Measurements from ENCODE around the gene ATAT1. TPM values are rescaled to one million over a fixed set of nuclear protein-coding genes. Genes with fewer than 3 reads are reported as not detected.
A peak's percentile ranks its signal among the peaks of the same experiment; 100 is the strongest.

ATAT1 gene
- total RNA-seq, 4 donors from 2014 or later, result 4.7 to 24.0 (median 7.9) TPM

DNA sequence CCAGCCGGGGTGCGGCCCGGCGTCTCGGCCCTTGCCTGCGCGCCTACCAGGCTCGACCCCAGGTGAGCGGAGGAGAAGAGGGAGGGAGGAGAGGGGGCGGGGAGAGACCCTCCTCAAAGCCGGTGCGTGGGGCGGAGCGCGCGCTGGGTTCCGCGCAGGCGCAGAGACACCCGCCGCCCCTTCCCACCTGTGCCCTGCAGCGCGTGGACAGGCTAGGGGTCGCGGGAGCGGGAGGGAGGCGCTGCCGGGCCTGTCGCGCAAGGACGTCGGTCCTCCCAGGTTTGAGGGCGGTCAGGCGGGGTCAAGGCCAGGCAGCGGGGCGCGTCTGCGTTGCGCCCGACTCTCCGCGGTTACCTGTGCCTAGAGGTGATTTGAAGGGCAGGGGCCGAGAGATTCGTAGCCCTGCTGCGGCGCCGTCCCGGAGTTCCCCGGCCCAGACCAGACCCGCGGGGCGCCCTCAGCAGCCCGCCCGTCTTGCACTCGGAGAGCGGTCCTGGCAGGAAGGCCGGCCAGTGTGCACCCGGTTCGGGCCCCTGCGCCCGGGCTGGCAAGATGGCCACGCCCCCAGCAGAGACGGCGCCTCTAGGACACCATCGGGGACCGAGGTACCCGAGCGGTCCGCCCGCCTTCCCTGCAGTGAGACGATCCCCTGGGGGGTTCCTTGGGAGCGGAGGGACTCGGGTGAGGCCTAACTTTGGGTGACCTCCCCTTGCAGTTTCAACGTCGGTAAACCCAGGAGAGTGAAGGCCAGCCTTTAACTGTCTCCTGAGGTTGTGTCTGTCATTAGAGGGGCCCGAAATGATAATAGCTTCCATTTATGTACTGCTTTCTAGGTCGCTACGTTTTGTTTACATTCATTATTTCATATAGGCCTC is 20.8 kb downstream of the ATAT1 start:
- peak overlapping the region; percentile 94 for H3K27ac ChIP-seq

DNA sequence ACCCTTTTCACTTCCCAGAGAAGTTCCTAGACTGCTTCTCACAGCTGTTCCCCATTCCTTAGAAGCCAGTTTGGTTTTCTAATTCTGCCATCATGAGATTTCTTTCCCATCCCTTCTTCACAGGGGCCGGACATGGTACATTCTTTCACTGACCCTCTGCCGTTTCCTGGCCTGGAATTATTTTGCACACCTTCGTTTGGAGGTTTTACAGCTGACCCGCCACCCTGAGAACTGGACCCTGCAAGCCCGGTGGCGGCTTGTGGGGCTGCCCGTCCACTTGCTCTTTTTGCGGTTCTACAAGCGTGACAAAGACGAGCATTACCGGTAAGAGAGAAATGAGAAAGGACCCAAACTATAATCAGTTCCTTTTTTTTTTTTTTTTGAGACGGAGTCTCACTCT is 24.5 kb downstream of the ATAT1 start:
- no peak for DNase-seq (ENCODE audit: low spot score in 2 of 2)
- Histone ChIP-seq H3K27me3 (no peaks in the 10 kb centered on the region), H3K4me1 (peaks cover 20% of the 10 kb centered on the region), H3K9me3 (no peaks in the 10 kb centered on the region), H3K36me3 (peaks cover 63% of the 10 kb centered on the region), H3K4me3 (no peak overlapping the region), H3K27ac (no peak overlapping the region)
- WGBS, result 90% methylated on average over 12 of the region's 12 CpGs
- TF ChIP-seq EP300 (IDR thresholded peaks at IDR 0.05) (no peak), POLR2A (IDR thresholded peaks at IDR 0.05) (no peak), POLR2AphosphoS5 (IDR thresholded peaks at IDR 0.05) (no peak)
- TF ChIP-seq, protein P1, sequence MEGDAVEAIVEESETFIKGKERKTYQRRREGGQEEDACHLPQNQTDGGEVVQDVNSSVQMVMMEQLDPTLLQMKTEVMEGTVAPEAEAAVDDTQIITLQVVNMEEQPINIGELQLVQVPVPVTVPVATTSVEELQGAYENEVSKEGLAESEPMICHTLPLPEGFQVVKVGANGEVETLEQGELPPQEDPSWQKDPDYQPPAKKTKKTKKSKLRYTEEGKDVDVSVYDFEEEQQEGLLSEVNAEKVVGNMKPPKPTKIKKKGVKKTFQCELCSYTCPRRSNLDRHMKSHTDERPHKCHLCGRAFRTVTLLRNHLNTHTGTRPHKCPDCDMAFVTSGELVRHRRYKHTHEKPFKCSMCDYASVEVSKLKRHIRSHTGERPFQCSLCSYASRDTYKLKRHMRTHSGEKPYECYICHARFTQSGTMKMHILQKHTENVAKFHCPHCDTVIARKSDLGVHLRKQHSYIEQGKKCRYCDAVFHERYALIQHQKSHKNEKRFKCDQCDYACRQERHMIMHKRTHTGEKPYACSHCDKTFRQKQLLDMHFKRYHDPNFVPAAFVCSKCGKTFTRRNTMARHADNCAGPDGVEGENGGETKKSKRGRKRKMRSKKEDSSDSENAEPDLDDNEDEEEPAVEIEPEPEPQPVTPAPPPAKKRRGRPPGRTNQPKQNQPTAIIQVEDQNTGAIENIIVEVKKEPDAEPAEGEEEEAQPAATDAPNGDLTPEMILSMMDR (IDR thresholded peaks at IDR 0.05), result no peak

More for the DNA sequence above, 20.8 kb downstream of the ATAT1 start:
- H3K9me3 ChIP-seq, result no peaks in the 10 kb centered on the region
- peak overlapping the region; percentile 96 for H3K4me3 ChIP-seq
- peaks cover 22% of the 10 kb centered on the region for H3K4me1 ChIP-seq
- peak in 1 of 2 donors; percentile 40 for TF ChIP-seq POLR2A (IDR thresholded peaks at IDR 0.05)
- no peak for TF ChIP-seq EP300 (IDR thresholded peaks at IDR 0.05)
- TF ChIP-seq POLR2AphosphoS5 (IDR thresholded peaks at IDR 0.05), result peak in 1 of 3 donors; percentile 16
- peak; percentile 81 to 86 for DNase-seq (ENCODE audit: low spot score in 2 of 2)
- no peaks in the 10 kb centered on the region for H3K27me3 ChIP-seq
- H3K36me3 ChIP-seq, result peaks cover 44% of the 10 kb centered on the region
- 0% methylated on average over 16 of the region's 78 CpGs for WGBS

DNA sequence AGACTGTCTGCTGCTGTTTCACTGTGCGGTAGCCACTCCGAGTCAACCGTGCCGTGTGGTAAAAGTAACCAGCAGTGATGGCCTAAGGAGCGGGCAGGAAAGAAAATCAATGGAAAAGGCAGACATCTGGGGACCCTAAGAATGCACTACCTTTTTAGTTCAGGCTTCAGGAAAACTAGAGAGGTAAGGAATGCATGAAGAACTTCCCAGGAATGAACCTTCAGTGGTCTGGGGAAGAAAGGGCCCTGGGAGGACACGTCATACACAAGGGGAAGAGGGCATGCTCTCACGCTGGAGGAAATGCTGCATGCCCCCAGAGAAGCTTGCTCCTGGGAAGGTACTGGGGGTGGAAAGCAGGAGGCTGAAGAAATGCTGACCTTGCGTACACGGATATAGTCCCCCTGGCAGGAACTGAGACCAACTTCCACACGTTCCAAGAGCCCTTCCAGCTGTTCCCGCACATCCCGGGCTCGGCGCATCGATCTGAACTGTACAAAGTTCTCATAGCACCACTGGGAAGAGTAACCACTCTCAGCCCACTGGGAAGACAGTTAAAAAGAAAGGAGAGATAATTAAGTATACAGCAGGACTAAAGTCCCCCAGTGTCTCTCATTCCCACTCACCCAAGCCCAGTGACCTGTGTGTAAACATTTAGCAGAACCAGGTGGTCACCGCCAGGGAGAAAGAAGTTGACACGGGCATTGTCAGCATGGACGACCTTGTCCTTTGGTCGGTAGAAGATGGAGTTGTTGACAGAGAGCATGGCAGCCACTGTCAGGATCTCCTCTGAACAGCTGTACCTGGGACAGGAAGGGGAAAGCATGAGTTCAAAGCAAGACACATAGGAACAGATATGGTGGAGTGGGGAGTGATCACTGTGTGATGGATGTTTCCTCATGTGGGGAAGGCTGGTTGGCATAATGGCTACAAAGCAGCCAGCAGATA is 28.4 kb downstream of the ATAT1 start:
- 91% methylated on average over 19 of the region's 19 CpGs for WGBS
- H3K36me3 ChIP-seq, result peaks cover 98% of the 10 kb centered on the region
- TF ChIP-seq POLR2A (IDR thresholded peaks at IDR 0.05), result no peak
- TF ChIP-seq EP300 (IDR thresholded peaks at IDR 0.05), result no peak
- TF ChIP-seq, protein P1 (IDR thresholded peaks at IDR 0.05), result no peak
- no peak for TF ChIP-seq POLR2AphosphoS5 (IDR thresholded peaks at IDR 0.05)
- no peak overlapping the region for H3K27ac ChIP-seq
- H3K9me3 ChIP-seq, result no peaks in the 10 kb centered on the region
- no peaks in the 10 kb centered on the region for H3K4me1 ChIP-seq
- no peak overlapping the region for H3K4me3 ChIP-seq
- no peak for DNase-seq (ENCODE audit: low spot score in 2 of 2)
- no peaks in the 10 kb centered on the region for H3K27me3 ChIP-seq

DNA sequence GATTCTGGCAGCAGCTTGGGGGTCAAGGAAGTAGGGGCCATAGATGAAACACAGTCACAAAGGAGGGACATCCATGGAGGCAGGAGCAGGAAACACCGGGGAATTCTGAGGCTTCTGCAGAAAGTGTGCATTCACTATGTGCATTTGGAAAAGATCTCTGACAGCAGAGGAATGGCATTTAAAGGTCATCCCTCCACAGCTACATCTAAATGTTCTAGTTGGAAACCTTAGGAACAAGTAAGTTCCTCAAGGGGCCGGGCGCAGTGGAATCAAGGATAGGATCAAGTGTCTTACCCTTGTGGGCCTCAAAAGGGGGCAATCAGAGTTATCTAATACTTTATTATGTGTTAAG is 29.0 kb downstream of the ATAT1 start:
- WGBS, result 97% methylated on average over 3 of the region's 3 CpGs
- no peaks in the 10 kb centered on the region for H3K9me3 ChIP-seq
- no peak overlapping the region for H3K4me3 ChIP-seq
- DNase-seq (ENCODE audit: low spot score in 2 of 2), result no peak
- H3K27ac ChIP-seq, result no peak overlapping the region
- H3K4me1 ChIP-seq, result no peaks in the 10 kb centered on the region
- TF ChIP-seq, protein P1 (IDR thresholded peaks at IDR 0.05), result no peak
- H3K27me3 ChIP-seq, result no peaks in the 10 kb centered on the region
- peaks cover 100% of the 10 kb centered on the region for H3K36me3 ChIP-seq

DNA sequence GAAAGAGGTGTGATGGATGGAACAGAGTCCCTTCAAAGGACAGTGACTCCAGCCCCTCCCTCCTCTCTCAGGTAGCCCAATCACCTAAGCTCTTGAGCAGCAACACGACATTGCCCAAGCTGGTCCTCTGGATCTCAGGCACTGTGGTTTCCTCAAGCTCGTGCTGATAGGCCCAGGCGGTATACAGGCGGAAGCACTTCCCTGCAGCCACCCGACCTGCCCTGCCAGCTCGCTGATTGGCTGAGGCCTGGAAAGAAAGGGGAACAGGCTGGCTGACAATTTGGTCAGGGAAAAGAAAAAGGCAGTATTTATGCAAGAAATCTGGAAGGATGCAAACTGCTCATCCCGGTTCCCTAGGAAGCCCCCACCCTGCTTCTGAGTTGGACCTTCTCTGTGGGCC is 29.8 kb downstream of the ATAT1 start:
- Histone ChIP-seq H3K27me3 (no peaks in the 10 kb centered on the region), H3K9me3 (no peaks in the 10 kb centered on the region), H3K4me3 (no peak overlapping the region), H3K4me1 (no peaks in the 10 kb centered on the region), H3K36me3 (peaks cover 100% of the 10 kb centered on the region), H3K27ac (no peak overlapping the region)
- TF ChIP-seq, protein P1 (IDR thresholded peaks at IDR 0.05), result no peak
- TF ChIP-seq EP300 (IDR thresholded peaks at IDR 0.05) (no peak), POLR2AphosphoS5 (IDR thresholded peaks at IDR 0.05) (no peak), POLR2A (IDR thresholded peaks at IDR 0.05) (no peak)
- DNase-seq (ENCODE audit: low spot score in 2 of 2), result no peak
- WGBS, result 60% methylated on average over 7 of the region's 7 CpGs

Measured in suprapubic skin (tissue), 4 donors.